GM23248 (cell line): ENCODE measurements around the gene MACF1.

Experiments used
- EZH2 ChIP-seq: fragments of 200-600 bp; sonication (generic); IDR thresholded peaks from 2 replicates; pipeline ENCODE4 v1.6.1; 2018; ENCODE audit warnings: antibody characterized with exemption, mild to moderate bottlenecking; ENCODE audit not compliant: insufficient read depth, poor library complexity, severe bottlenecking
- EZH2phosphoT487 ChIP-seq: fragments of 200-600 bp; sonication (generic); IDR thresholded peaks from 2 replicates; pipeline ENCODE4 v1.6.1; 2018; ENCODE audit warnings: antibody characterized with exemption, moderate library complexity, mild to moderate bottlenecking, low read depth; ENCODE audit not compliant: insufficient read depth

DNA sequence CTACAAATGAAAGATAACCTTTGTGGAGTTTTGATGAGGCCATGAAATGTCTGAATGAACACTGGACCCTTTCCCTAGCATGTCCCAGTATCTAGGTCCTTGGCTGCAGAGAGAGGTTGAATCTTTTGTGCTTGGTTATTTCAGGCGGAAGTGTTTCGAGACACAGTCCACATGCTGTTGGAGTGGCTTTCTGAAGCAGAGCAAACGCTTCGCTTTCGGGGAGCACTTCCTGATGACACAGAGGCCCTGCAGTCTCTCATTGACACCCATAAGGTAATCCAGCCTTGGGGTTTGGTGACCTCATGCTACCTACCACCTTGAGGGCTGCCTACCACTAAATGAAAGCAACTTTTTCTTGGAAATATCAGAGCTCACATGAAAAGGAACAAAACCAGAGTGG is 248.0 kb downstream of the MACF1 start:
- TF ChIP-seq EZH2phosphoT487, result no peak
- TF ChIP-seq EZH2, result no peak
